A549 (cell line): ENCODE measurements around the gene HK1.

Experiments
- BHLHE40 ChIP-seq: IDR thresholded peaks from 2 replicates; pipeline ENCODE4 v1.6.1; 2012; ENCODE audit warnings: low read depth, low read length, inconsistent platforms
- CHD2 ChIP-seq: fragments of 150-350 bp; IDR thresholded peaks from 2 replicates; pipeline ENCODE4 v1.6.1; 2014; ENCODE audit warnings: low read length; ENCODE audit not compliant: partially characterized antibody
- CTCF ChIP-seq: fragments of >200 bp; sonication (Bioruptor Twin); formaldehyde crosslinking; IDR thresholded peaks from 3 replicates; pipeline ENCODE4 v1.5.1; 2016
- ELK1 ChIP-seq: fragments of 150-350 bp; IDR thresholded peaks from 2 replicates; pipeline ENCODE4 v1.6.1; 2014; ENCODE audit warnings: low read depth, mild to moderate bottlenecking, low read length
- JUN ChIP-seq, 2 experiments: fragments of >200 bp; sonication (Bioruptor Twin); formaldehyde crosslinking; IDR thresholded peaks; 2 replicates in 1 of 2; 3 replicates in 1 of 2; pipeline ENCODE4 v1.6.1; 2016 to 2017
- MAFK ChIP-seq: fragments of 450-650 bp; IDR thresholded peaks from 2 replicates; pipeline ENCODE4 v1.6.1; 2014; ENCODE audit not compliant: partially characterized antibody
- POLR2A ChIP-seq: IDR thresholded peaks from 2 replicates; pipeline ENCODE4 v1.6.1; 2012; ENCODE audit warnings: mild to moderate bottlenecking, low read length
- RFX5 ChIP-seq: fragments of 450-650 bp; IDR thresholded peaks from 2 replicates; pipeline ENCODE4 v1.7.1; 2014; ENCODE audit warnings: antibody characterized with exemption, mild to moderate bottlenecking, moderate library complexity
- SREBF2 ChIP-seq: fragments of 450-650 bp; IDR thresholded peaks from 2 replicates; pipeline ENCODE4 v1.6.1; 2014; ENCODE audit warnings: mild to moderate bottlenecking, moderate library complexity
- USF2 ChIP-seq: fragments of 450-650 bp; IDR thresholded peaks from 2 replicates; pipeline ENCODE4 v1.6.1; 2014; ENCODE audit warnings: antibody characterized with exemption

- TF ChIP-seq POLR2A, result no peak
- TF ChIP-seq CTCF, result no peak
- TF ChIP-seq CHD2, result no peak
- no peak for TF ChIP-seq MAFK
- TF ChIP-seq JUN (IDR thresholded peaks at IDR 0.05), result no peak
- no peak for TF ChIP-seq BHLHE40
- TF ChIP-seq ELK1, result no peak
- no peak for TF ChIP-seq USF2
- no peak for TF ChIP-seq SREBF2
- no peak for TF ChIP-seq RFX5
Measured at GRCh38 chr10:69434926-69435325, 156.6 kb downstream of the HK1 start.
